HG03196 (cell line): Measurements from ENCODE around the gene SH3BP2.

ENCODE experiments used
- ATAC-seq: cut with Tn5 transposase; IDR thresholded peaks from one replicate; pipeline ENCODE4 v1.9.1; 2021; ENCODE audit not compliant: unreplicated experiment

SH3BP2 gene

GRCh38 chr4:2869659-2870058 lies 76.8 kb downstream of the SH3BP2 start:
- ATAC-seq: no peak

DNA sequence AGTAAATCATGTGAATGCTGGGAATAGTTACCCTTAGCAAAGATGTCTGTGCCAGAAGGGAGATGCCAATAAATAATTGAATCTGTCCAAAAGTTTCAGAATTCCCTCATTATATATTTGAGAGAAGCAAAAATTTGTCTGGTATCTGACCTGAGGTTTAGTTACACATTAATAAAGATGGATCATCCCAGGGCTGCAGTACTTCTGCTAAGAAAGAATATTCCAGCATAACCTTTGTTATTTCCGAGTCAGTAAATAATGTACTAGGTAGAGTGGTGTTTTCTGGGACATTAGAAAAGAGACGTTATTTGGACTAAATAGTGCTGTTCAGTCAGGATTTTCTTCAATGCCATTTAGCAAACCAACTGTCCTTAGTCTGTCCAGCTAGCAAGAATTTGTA lies 77.2 kb downstream of the SH3BP2 start:
- ATAC-seq: no peak

- ATAC-seq: no peak
These were observed 78.6 kb downstream of the SH3BP2 start for GRCh38 chr4:2871466-2871865.

DNA sequence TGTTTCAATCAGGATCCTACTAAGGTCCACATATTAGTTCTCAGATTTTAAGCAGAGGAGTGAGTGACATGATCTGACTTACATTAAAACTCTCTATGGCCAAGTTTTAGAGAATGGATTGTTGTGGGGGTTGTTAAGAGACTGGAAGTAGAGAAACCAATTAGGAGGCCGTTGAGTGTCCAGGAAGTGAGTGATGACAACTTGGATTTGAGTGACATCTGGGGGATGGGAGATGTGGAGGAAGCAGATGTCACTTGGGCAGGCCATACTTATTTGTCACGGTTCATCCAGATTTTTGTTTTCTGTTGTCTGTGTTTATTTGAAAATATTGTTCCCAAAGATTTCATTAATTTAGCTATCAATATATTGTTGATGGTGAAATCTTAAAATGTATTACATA lies 79.0 kb downstream of the SH3BP2 start:
- ATAC-seq: no peak

- no peak for ATAC-seq
These were observed 80.4 kb downstream of the SH3BP2 start for GRCh38 chr4:2873329-2873728.

DNA sequence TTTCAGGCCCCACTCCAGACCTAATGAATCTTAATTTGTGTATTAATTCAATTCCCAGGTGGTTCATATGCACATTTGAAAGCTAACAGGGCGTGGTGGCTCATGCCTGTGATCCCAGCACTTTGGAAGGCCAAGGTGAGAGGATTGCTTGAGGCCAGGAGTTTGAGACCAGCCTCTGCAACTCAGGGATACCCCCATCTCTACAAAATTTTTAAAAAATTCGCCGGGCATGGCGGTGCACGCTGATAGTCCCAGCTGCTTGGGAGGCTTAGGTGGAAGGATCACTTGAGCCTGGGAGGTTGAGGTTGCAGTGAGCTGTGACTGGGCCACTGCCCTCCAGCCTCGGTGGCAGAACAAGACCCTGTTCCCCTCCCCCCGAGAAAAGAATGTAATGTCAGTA lies 82.0 kb downstream of the SH3BP2 start:
- ATAC-seq: no peak

GRCh38 chr4:2875556-2875955 lies 82.7 kb downstream of the SH3BP2 start:
- no peak for ATAC-seq

DNA sequence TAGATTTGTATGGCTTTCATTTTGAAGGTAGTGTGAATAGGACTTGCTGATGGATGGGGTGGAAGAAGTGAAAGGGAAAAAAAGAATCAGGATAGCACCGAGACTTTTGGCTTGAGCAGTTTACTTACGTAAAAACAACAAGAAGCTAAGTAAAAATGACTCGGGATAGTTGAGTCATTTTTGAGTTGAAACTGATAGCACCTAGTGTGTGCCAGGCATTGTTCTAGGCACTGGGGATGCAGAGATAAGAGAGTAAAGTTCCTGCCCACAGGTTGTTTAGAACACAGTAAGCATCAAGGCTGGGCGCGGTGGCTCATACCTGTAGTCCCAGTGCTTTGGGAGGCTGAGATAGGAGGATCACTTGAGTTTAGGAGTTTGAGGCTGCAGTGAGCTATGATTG lies 85.5 kb downstream of the SH3BP2 start:
- no peak for ATAC-seq

DNA sequence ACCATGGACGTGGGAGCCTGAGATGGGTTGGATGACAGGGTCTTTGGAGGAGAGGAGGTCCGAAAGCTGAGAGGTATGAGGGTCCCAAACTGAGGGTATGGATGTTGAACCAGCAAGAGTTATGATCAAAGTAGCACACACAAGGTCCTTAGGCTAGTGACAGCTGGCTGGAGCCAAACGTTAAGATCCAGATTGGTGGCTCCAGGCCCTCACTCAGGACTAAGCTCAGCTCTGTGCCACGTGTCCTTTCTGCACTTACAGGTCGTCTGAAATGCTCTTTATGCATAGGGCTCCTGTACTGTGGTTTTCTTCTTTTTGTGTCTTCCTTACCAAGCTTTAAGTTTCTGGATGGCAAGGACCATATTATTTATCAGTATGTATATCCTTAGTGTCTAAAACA lies 86.1 kb downstream of the SH3BP2 start:
- ATAC-seq: no peak

DNA sequence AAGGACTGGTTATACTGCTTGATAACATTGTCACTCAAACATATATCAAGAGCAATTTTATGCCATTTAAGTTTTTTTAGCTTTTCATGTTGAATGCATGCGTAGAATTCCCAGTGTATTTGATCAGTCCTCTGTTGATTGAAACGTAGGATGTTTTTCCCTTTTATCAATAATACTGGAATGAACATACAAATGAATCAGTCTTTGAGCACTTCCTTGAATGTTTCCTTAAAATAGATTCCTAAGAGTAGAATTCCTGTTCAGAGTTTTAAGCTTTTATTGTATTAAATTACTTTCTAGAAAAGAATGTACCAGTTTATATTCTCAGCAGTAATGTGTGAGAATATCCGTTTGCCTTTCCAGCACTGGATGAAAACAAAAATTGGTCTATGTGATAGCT lies 88.5 kb downstream of the SH3BP2 start:
- ATAC-seq: no peak

DNA sequence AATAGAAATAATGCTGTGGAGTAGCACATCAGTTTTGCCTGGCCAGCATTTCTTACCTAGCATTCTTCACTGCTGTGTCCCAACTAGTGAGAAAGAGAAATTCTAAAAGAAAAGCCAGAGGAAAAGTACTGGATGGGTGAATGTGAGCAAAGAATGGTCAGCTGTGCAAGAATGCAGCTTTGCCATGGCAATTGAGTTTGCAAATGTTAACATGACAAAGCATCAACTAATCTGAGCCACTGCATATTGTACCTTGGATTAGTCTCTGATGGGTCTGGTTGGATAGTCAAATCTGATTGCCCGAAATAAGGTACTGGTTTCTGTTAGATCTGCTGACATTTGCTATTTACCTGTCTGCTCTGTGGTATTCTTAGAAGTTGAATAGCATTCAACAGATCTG lies 89.5 kb downstream of the SH3BP2 start:
- no peak for ATAC-seq

DNA sequence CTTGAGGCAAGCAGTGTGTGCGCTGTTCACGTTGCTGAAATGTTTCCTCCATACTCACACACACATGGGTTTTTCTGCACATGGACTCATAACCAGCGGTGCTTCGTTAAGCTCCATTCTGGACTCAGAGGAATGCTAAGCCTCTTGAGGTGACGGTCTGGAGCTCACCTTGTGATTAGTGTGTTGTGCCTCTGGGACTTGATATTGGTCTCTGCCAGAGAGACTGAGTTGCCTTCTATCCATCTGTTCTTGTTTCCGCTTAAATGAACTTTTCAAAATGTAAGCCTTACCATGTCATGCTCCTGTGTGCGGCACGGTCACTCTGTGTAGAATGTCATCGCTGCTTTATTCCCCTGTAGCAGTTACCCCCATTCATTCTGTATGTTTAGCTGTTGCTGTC lies 93.3 kb downstream of the SH3BP2 start:
- ATAC-seq: no peak

DNA sequence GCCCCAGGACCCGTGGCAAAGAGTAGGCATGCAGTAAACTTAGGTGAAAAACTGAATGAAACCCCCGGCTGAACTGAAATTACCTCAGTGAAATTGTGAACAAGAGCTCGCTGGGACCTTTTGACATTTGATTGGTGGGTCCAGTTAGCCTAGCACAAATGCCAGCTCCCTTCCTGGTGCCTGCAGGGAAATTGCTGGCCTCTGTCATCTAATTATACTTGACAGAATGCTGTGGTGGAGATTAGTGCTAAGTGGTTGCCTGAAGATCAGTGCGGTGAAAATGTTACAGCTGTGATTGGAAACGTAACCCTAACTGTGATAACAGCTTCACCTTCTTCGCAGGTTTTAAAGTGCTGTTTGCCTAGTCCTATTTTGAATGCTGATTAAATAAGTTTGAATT lies 93.7 kb downstream of the SH3BP2 start:
- ATAC-seq: no peak

GRCh38 chr4:2887343-2887742 lies 94.5 kb downstream of the SH3BP2 start:
- no peak for ATAC-seq

GRCh38 chr4:2888886-2889285 lies 96.0 kb downstream of the SH3BP2 start:
- ATAC-seq: no peak
